ENCODE data around the gene MBD3L4.
A peak's percentile ranks its signal among the peaks of the same experiment; 100 is the strongest.
"Not testable (repeated sequence)": the region's sequence is repeated elsewhere in the genome, so short reads cannot be mapped to it uniquely, and the experiment has no call there.

MBD3L4 gene

DNA sequence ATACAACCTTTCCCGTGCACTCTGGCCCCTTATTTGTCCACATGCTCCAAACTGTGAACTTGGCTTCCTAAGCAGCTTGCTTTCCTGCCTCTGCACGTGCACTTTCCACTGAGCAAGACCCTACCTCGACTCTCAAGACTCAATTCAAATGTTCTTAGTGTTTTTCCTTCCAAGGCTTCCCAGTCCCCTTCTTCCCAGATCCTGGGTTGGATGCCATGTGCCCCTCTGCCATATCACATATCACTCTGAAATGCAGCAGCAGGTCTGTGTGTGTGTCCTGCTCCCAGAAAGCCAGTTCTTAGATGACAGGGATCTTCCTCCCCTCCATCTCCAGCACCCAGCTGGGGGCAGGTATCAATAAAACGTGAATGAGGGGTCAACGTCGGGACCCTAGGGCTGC is 32.6 kb upstream of the MBD3L4 start:
- POLR2A ChIA-PET = no interaction called here
- H3K4me3 ChIP-seq (ENCODE audit: low read depth, low read length) = no peak overlapping the region
- no peak for DNase-seq (ENCODE audit: low read depth, low spot score)
- TF ChIP-seq CTCF (IDR thresholded peaks at IDR 0.05; ENCODE audit: insufficient read depth, low read length, missing control alignments) = no peak
- CTCF ChIA-PET = no interaction called here

- H3K4me3 ChIP-seq (ENCODE audit: low read depth, low read length) = peak overlapping the region; percentile 93
- ChIA-PET CTCF (interaction anchor here (1.5 to 2.4 kb wide), 2 partner anchors 11 to 611 kb away, joined by 4 to 10 read pairs; partner anchors contain the start of gene TRAPPC5), POLR2A (interaction anchor here (0.6 to 1.0 kb wide), 6 partner anchors 10 to 1012 kb away, joined by 3 to 4 read pairs (median 4); no protein-coding TSS in a partner anchor)
- TF ChIP-seq CTCF (IDR thresholded peaks at IDR 0.05; ENCODE audit: insufficient read depth, low read length, missing control alignments) = no peak
- DNase-seq (ENCODE audit: low read depth, low spot score) = no peak
These were observed 29.9 kb upstream of the MBD3L4 start for GRCh38 chr19:7069904-7070226.

GRCh38 chr19:7069042-7069903 is 29.3 kb upstream of the MBD3L4 start, which contains the start of gene ZNF557:
TSS of gene ZNF557 (plus strand) at chr19:7069703. CDS start at chr19:7075075, 5,372 bp downstream.
- ChIA-PET CTCF (interaction anchor here (0.9 to 2.4 kb wide), 4 partner anchors 11 to 612 kb away, joined by 3 to 10 read pairs (median 5); partner anchors contain the start of gene TRAPPC5), POLR2A (interaction anchor here (0.6 to 1.0 kb wide), 9 partner anchors 9 to 1012 kb away, joined by 3 to 4 read pairs (median 3); no protein-coding TSS in a partner anchor)
- no peak for TF ChIP-seq CTCF (IDR thresholded peaks at IDR 0.05; ENCODE audit: insufficient read depth, low read length, missing control alignments)
- H3K4me3 ChIP-seq (ENCODE audit: low read depth, low read length) = peak within 1 kb of the TSS; percentile 93
- DNase-seq (ENCODE audit: low read depth, low spot score) = peak; percentile 58

GRCh38 chr19:7068599-7068998 is 28.6 kb upstream of the MBD3L4 start:
- POLR2A ChIA-PET = interaction anchor here (0.8 to 1.0 kb wide), 5 partner anchors 10 to 31 kb away, joined by 3 to 4 read pairs (median 4); no protein-coding TSS in a partner anchor
- no peak for TF ChIP-seq CTCF (IDR thresholded peaks at IDR 0.05; ENCODE audit: insufficient read depth, low read length, missing control alignments)
- DNase-seq (ENCODE audit: low read depth, low spot score) = no peak
- H3K4me3 ChIP-seq (ENCODE audit: low read depth, low read length) = peak overlapping the region; percentile 42
- CTCF ChIA-PET = interaction anchor here (0.9 to 1.5 kb wide), 3 partner anchors 19 to 613 kb away, joined by 3 to 6 read pairs (median 4); partner anchors contain the start of gene TRAPPC5

- POLR2A ChIA-PET = no interaction called here
- DNase-seq (ENCODE audit: low read depth, low spot score) = peak; percentile 24
- no peak for TF ChIP-seq CTCF (IDR thresholded peaks at IDR 0.05; ENCODE audit: insufficient read depth, low read length, missing control alignments)
These were observed 27.7 kb upstream of the MBD3L4 start for GRCh38 chr19:7067716-7068115.

DNA sequence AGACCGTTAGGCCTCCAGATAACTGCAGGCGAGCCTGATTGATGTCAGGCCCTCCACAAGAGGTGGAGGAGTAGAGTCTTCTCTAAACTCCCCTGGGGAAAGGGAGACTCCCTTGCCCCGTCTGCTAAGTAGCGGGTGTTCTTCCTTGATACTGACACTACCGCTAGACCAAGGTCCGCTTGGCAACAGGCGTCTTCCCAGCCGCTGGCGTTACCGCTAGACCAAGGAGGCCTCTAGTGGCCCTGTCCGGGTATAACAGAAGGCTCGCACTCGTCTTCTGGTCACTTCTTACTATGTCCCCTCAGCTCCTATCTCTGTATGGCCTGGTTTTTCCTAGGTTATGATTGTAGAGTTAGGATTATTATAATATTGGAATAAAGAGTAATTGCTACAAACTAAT is 27.1 kb upstream of the MBD3L4 start:
- POLR2A ChIA-PET = not testable (repeated sequence)

More at GRCh38 chr19:7067716-7068115, 27.7 kb upstream of the MBD3L4 start:
- CTCF ChIA-PET = interaction anchor here (1.5 kb wide), 1 partner anchor 273 kb away, joined by 6 read pairs; no protein-coding TSS in a partner anchor
- H3K4me3 ChIP-seq (ENCODE audit: low read depth, low read length) = no peak overlapping the region

More for the DNA sequence above, 27.1 kb upstream of the MBD3L4 start:
- CTCF ChIA-PET; H3K4me3 ChIP-seq (ENCODE audit: low read depth, low read length); DNase-seq (ENCODE audit: low read depth, low spot score): not testable (repeated sequence)

All from AG04449 (cell line).